ENCODE results near the gene HMGXB3.

Gene HMGXB3

GRCh38 chr5:150069672-150070627, 69.4 kb downstream of the HMGXB3 start:
- no peaks in the 10 kb centered on the region for H3K36me3 ChIP-seq
- TF ChIP-seq Cebpa-rat (IDR thresholded peaks at IDR 0.05), result no peak
- peak overlapping the region; percentile 82; the same call in 1 of the 2 replicates for H3K9ac ChIP-seq
- H3K4me1 ChIP-seq, result peaks cover 65% of the 10 kb centered on the region
- H3K27me3 ChIP-seq, result no peaks in the 10 kb centered on the region
- H3K9me3 ChIP-seq, result peaks cover 17% of the 10 kb centered on the region
- peak overlapping the region; percentile 98 for H3K4me2 ChIP-seq
- no peaks in the 10 kb centered on the region for H4K20me1 ChIP-seq
- H3K27ac ChIP-seq, result peak overlapping the region; percentile 95
- no peak overlapping the region for H3K4me3 ChIP-seq

- Histone ChIP-seq H3K27ac (peak overlapping the region; percentile 57), H3K4me3 (no peak overlapping the region), H4K20me1 (no peaks in the 10 kb centered on the region), H3K4me1 (peaks cover 56% of the 10 kb centered on the region), H3K27me3 (no peaks in the 10 kb centered on the region), H3K9ac (no peak overlapping the region), H3K9me3 (peaks cover 17% of the 10 kb centered on the region), H3K4me2 (peak overlapping the region; percentile 55), H3K36me3 (no peaks in the 10 kb centered on the region)
- TF ChIP-seq Cebpa-rat (IDR thresholded peaks at IDR 0.05), result no peak
These were observed 70.3 kb downstream of the HMGXB3 start for GRCh38 chr5:150070821-150071220.

GRCh38 chr5:150073086-150073625, 72.6 kb downstream of the HMGXB3 start:
- no peak for TF ChIP-seq Cebpa-rat (IDR thresholded peaks at IDR 0.05)
- Histone ChIP-seq H3K4me1 (peaks cover 39% of the 10 kb centered on the region), H3K9ac (no peak overlapping the region), H3K27ac (no peak overlapping the region), H3K36me3 (no peaks in the 10 kb centered on the region), H3K9me3 (peaks cover 17% of the 10 kb centered on the region), H3K27me3 (no peaks in the 10 kb centered on the region), H3K4me2 (no peak overlapping the region), H4K20me1 (no peaks in the 10 kb centered on the region), H3K4me3 (no peak overlapping the region)

- Histone ChIP-seq H3K4me1 (peaks cover 35% of the 10 kb centered on the region), H3K9me3 (peaks cover 17% of the 10 kb centered on the region), H3K4me3 (no peak overlapping the region), H4K20me1 (no peaks in the 10 kb centered on the region), H3K36me3 (no peaks in the 10 kb centered on the region), H3K27ac (no peak overlapping the region), H3K4me2 (no peak overlapping the region), H3K9ac (no peak overlapping the region), H3K27me3 (no peaks in the 10 kb centered on the region)
- no peak for TF ChIP-seq Cebpa-rat (IDR thresholded peaks at IDR 0.05)
These were observed 73.1 kb downstream of the HMGXB3 start for GRCh38 chr5:150073677-150074076.

GRCh38 chr5:150075233-150075632, 74.7 kb downstream of the HMGXB3 start:
- Histone ChIP-seq H3K36me3 (no peaks in the 10 kb centered on the region), H3K4me1 (peaks cover 35% of the 10 kb centered on the region), H3K9me3 (peaks cover 17% of the 10 kb centered on the region), H3K4me3 (no peak overlapping the region), H4K20me1 (no peaks in the 10 kb centered on the region), H3K27ac (no peak overlapping the region), H3K9ac (no peak overlapping the region), H3K27me3 (no peaks in the 10 kb centered on the region), H3K4me2 (no peak overlapping the region)
- TF ChIP-seq Cebpa-rat (IDR thresholded peaks at IDR 0.05), result no peak

- Histone ChIP-seq H3K27ac (no peak overlapping the region), H3K9ac (no peak overlapping the region), H3K27me3 (no peaks in the 10 kb centered on the region), H3K4me1 (peaks cover 35% of the 10 kb centered on the region), H3K36me3 (no peaks in the 10 kb centered on the region), H3K4me2 (no peak overlapping the region; the same call in 1 of the 2 replicates), H4K20me1 (no peaks in the 10 kb centered on the region), H3K4me3 (no peak overlapping the region), H3K9me3 (peaks cover 17% of the 10 kb centered on the region)
- TF ChIP-seq Cebpa-rat (IDR thresholded peaks at IDR 0.05), result no peak
These were observed 75.3 kb downstream of the HMGXB3 start for GRCh38 chr5:150075806-150076205.

- H3K4me1 ChIP-seq, result peaks cover 38% of the 10 kb centered on the region
- no peaks in the 10 kb centered on the region for H3K36me3 ChIP-seq
These were observed 76.5 kb downstream of the HMGXB3 start for GRCh38 chr5:150077060-150077459.

GRCh38 chr5:150077996-150078801, 77.7 kb downstream of the HMGXB3 start:
- Histone ChIP-seq H3K4me2 (no peak overlapping the region), H3K9me3 (peaks cover 9% of the 10 kb centered on the region), H4K20me1 (no peaks in the 10 kb centered on the region), H3K27ac (0 out of 2 replicates have a peak overlapping the region, but pooled peaks have one; percentile 2), H3K36me3 (no peaks in the 10 kb centered on the region), H3K4me1 (peaks cover 49% of the 10 kb centered on the region), H3K27me3 (no peaks in the 10 kb centered on the region), H3K9ac (no peak overlapping the region), H3K4me3 (no peak overlapping the region)
- no peak for TF ChIP-seq Cebpa-rat (IDR thresholded peaks at IDR 0.05)

More at GRCh38 chr5:150077060-150077459, 76.5 kb downstream of the HMGXB3 start:
- Histone ChIP-seq H3K27ac (no peak overlapping the region), H3K9me3 (peaks cover 17% of the 10 kb centered on the region), H3K4me2 (no peak overlapping the region), H3K9ac (no peak overlapping the region), H3K27me3 (no peaks in the 10 kb centered on the region), H4K20me1 (no peaks in the 10 kb centered on the region), H3K4me3 (no peak overlapping the region)
- TF ChIP-seq Cebpa-rat (IDR thresholded peaks at IDR 0.05), result no peak

GRCh38 chr5:150078802-150079689, 78.5 kb downstream of the HMGXB3 start:
- Histone ChIP-seq H3K4me2 (peak overlapping the region; percentile 86), H4K20me1 (no peaks in the 10 kb centered on the region), H3K4me3 (no peak overlapping the region), H3K9ac (no peak overlapping the region), H3K27me3 (no peaks in the 10 kb centered on the region), H3K27ac (peak overlapping the region; percentile 82), H3K36me3 (no peaks in the 10 kb centered on the region), H3K4me1 (peaks cover 57% of the 10 kb centered on the region), H3K9me3 (peaks cover under 1% of the 10 kb centered on the region; the same call in 1 of the 2 replicates)
- no peak for TF ChIP-seq Cebpa-rat (IDR thresholded peaks at IDR 0.05)
